Prostate gland (tissue), 2 donors: ENCODE data around the gene DCP1B. TPM values are rescaled to one million over a fixed set of nuclear protein-coding genes. Genes with fewer than 3 reads are reported as not detected.

ENCODE experiments used
- DNase-seq: peaks from one replicate; pipeline ENCODE4 v3.0.0-alpha.2; 2019; ENCODE audit warnings: low spot score
- H3K27ac ChIP-seq, 2 donors: fragments of 200-600 bp; sonication (generic); 2 replicates each; pipeline ENCODE4 v1.5.1; 2017 to 2019
- H3K27me3 ChIP-seq: fragments of 200-600 bp; sonication (generic); replicated peaks from 2 replicates; pipeline ENCODE4 v1.5.1; 2019; ENCODE audit not compliant: insufficient read depth
- H3K36me3 ChIP-seq, 2 donors: fragments of 200-600 bp; sonication (generic); 1 replicate in 1 of 2; 2 replicates in 1 of 2; pipeline versions ENCODE4 v1.5.1 to v1.8.1; 2017 to 2019
- H3K4me1 ChIP-seq: fragments of 200-600 bp; sonication (generic); replicated peaks from 2 replicates; pipeline ENCODE4 v1.5.1; 2019
- H3K4me3 ChIP-seq, 2 donors: fragments of 200-600 bp; sonication (generic); 2 replicates each; pipeline ENCODE4 v1.5.1; 2017 to 2019
- H3K9me3 ChIP-seq: fragments of 200-600 bp; sonication (generic); 2 replicates; pipeline ENCODE4 v1.5.1; 2017
- CTCF ChIP-seq, 4 experiments: fragments of 200-600 bp in 2 of 4; fragments of 450-650 bp in 2 of 4; sonication (generic) in 2 of 4; IDR thresholded peaks; 1 replicate in 3 of 4; 2 replicates in 1 of 4; pipeline ENCODE4 v1.5.1; 2016 to 2019; ENCODE audit warnings: antibody characterized with exemption in 4 of 4, mild to moderate bottlenecking in 2 of 4, moderate library complexity in 2 of 4
- POLR2A ChIP-seq: fragments of 450-650 bp; IDR thresholded peaks from one replicate; pipeline ENCODE4 v1.6.1; 2016; ENCODE audit warnings: antibody characterized with exemption, mild to moderate bottlenecking
- POLR2AphosphoS5 ChIP-seq: sonication (generic); formaldehyde crosslinking; IDR thresholded peaks from one replicate; pipeline ENCODE4 v1.6.1; 2017; ENCODE audit warnings: antibody characterized with exemption
- WGBS: methylation state at CpG from one replicate; pipeline ENCODE4 v1.1.5; 2018; 5-methylcytosine and 5-hydroxymethylcytosine counted together
- intact Hi-C: fragments of 100-400 bp; cut with DNase I; formaldehyde crosslinking; loops from one replicate; pipeline ENCODE4 v1.14.2; 2022
- total RNA-seq, 2 donors: library from RNA; depleted of rRNA; stranded (reverse); fragments of >200 nt; gene quantifications; one replicate each; pipeline ENCODE4 v1.1.0, GENCODE V29; 2016

The DCP1B gene
- total RNA-seq, 2 donors from 2014 or later: 20.1 to 31.9 TPM

- 91% methylated on average over 9 of the region's 9 CpGs for WGBS
- DNase-seq: no peak
- H3K36me3 ChIP-seq: no peaks in the 10 kb centered on the region
- H3K27ac ChIP-seq: no peak overlapping the region
- H3K9me3 ChIP-seq: no peaks in the 10 kb centered on the region
- H3K4me1 ChIP-seq: no peaks in the 10 kb centered on the region
- H3K4me3 ChIP-seq: no peak overlapping the region
- H3K27me3 ChIP-seq: no peaks in the 10 kb centered on the region
- no peak for TF ChIP-seq POLR2AphosphoS5
- intact Hi-C loops: no loop called here
These were observed 72.6 kb downstream of the DCP1B start for GRCh38 chr12:1931642-1932041.

GRCh38 chr12:1930803-1931597 is 73.3 kb downstream of the DCP1B start:
- no peak overlapping the region for H3K4me3 ChIP-seq
- 93% methylated on average over 27 of the region's 27 CpGs for WGBS
- no peaks in the 10 kb centered on the region for H3K9me3 ChIP-seq
- no peaks in the 10 kb centered on the region for H3K27me3 ChIP-seq
- intact Hi-C loops: no loop called here
- no peaks in the 10 kb centered on the region for H3K4me1 ChIP-seq
- no peak for DNase-seq
- TF ChIP-seq POLR2AphosphoS5 (no peak), POLR2A (no peak), CTCF (IDR thresholded peaks at IDR 0.05) (no peak)
- no peak overlapping the region for H3K27ac ChIP-seq
- H3K36me3 ChIP-seq: no peaks in the 10 kb centered on the region

- DNase-seq: no peak
- H3K27ac ChIP-seq: no peak overlapping the region
- no peaks in the 10 kb centered on the region for H3K27me3 ChIP-seq
- WGBS: 85% methylated on average over 11 of the region's 11 CpGs
- TF ChIP-seq POLR2AphosphoS5 (no peak), POLR2A (no peak), CTCF (IDR thresholded peaks at IDR 0.05) (no peak)
- intact Hi-C loops: no loop called here
- no peak overlapping the region for H3K4me3 ChIP-seq
- no peaks in the 10 kb centered on the region for H3K9me3 ChIP-seq
- no peaks in the 10 kb centered on the region for H3K36me3 ChIP-seq
- H3K4me1 ChIP-seq: no peaks in the 10 kb centered on the region
These were observed 74.1 kb downstream of the DCP1B start for GRCh38 chr12:1929985-1930802.

- no peaks in the 10 kb centered on the region for H3K27me3 ChIP-seq
- intact Hi-C loops: no loop called here
- no peaks in the 10 kb centered on the region for H3K9me3 ChIP-seq
- WGBS: 88% methylated on average over 11 of the region's 11 CpGs
- TF ChIP-seq POLR2A (no peak), CTCF (IDR thresholded peaks at IDR 0.05) (no peak), POLR2AphosphoS5 (no peak)
- H3K27ac ChIP-seq: no peak overlapping the region
- no peaks in the 10 kb centered on the region for H3K36me3 ChIP-seq
- H3K4me3 ChIP-seq: no peak overlapping the region
- no peak for DNase-seq
- H3K4me1 ChIP-seq: no peaks in the 10 kb centered on the region
These were observed 74.8 kb downstream of the DCP1B start for GRCh38 chr12:1929241-1929984.

GRCh38 chr12:1928439-1929121 is 75.7 kb downstream of the DCP1B start:
- Histone ChIP-seq H3K4me3 (no peak overlapping the region), H3K27ac (no peak overlapping the region), H3K9me3 (no peaks in the 10 kb centered on the region), H3K4me1 (no peaks in the 10 kb centered on the region), H3K27me3 (no peaks in the 10 kb centered on the region), H3K36me3 (no peaks in the 10 kb centered on the region)
- WGBS: 92% methylated on average over 22 of the region's 22 CpGs
- DNase-seq: no peak
- no peak for TF ChIP-seq CTCF (IDR thresholded peaks at IDR 0.05)
- TF ChIP-seq POLR2A: no peak
- intact Hi-C loops: no loop called here
